Suprapubic skin (tissue), 4 donors: ENCODE results near the gene RPL7L1.

ENCODE experiments used
- CTCF ChIP-seq, 2 donors: fragments of 200-600 bp in 1 of 2; fragments of 450-650 bp in 1 of 2; sonication (generic) in 1 of 2; IDR thresholded peaks; one replicate each; pipeline ENCODE4 v1.5.1; 2016 to 2019; ENCODE audit warnings: antibody characterized with exemption in 2 of 2, mild to moderate bottlenecking in 1 of 2, moderate library complexity in 1 of 2
- POLR2A ChIP-seq, 2 donors: fragments of 450-650 bp; IDR thresholded peaks; one replicate each; pipeline ENCODE4 v1.6.1; 2017; ENCODE audit warnings: antibody characterized with exemption in 2 of 2, mild to moderate bottlenecking in 2 of 2, moderate library complexity in 2 of 2
- POLR2AphosphoS5 ChIP-seq, 3 donors: sonication (generic); formaldehyde crosslinking; IDR thresholded peaks; one replicate each; pipeline ENCODE4 v1.6.1; 2017; ENCODE audit warnings: antibody characterized with exemption in 3 of 3

GRCh38 chr6:42870145-42870936, 9.1 kb upstream of the RPL7L1 start:
- TF ChIP-seq CTCF (IDR thresholded peaks at IDR 0.05) (no peak), POLR2AphosphoS5 (IDR thresholded peaks at IDR 0.05) (no peak), POLR2A (IDR thresholded peaks at IDR 0.05) (no peak)
